Thyroid gland (tissue), 4 donors: ENCODE measurements around the gene ENOX1. TPM values are rescaled to one million over a fixed set of nuclear protein-coding genes. Genes with fewer than 3 reads are reported as not detected.

Experiments used
- DNase-seq, 2 donors: peaks; one replicate each; pipeline ENCODE4 v3.0.0-alpha.2; 2019
- H3K27ac ChIP-seq, 3 donors: fragments of 200-600 bp; sonication (generic); 1 replicate in 2 of 3; 2 replicates in 1 of 3; pipeline ENCODE4 v1.5.1; 2016 to 2019; ENCODE audit warnings: mild to moderate bottlenecking in 1 of 3, moderate library complexity in 1 of 3
- H3K27me3 ChIP-seq: fragments of 200-600 bp; sonication (generic); one replicate; pipeline ENCODE4 v1.5.1; 2019
- H3K36me3 ChIP-seq, 2 donors: fragments of 200-600 bp; sonication (generic); one replicate each; pipeline ENCODE4 v1.5.1; 2016 to 2019
- H3K4me1 ChIP-seq, 2 donors: fragments of 200-600 bp; sonication (generic); one replicate each; pipeline ENCODE4 v1.5.1; 2017 to 2019
- H3K4me3 ChIP-seq, 3 donors: fragments of 200-600 bp; sonication (generic); replicated peaks in 1 of 3; 1 replicate in 2 of 3; 2 replicates in 1 of 3; pipeline ENCODE4 v1.5.1; 2016; ENCODE audit warnings: mild to moderate bottlenecking in 1 of 3
- H3K9me3 ChIP-seq: fragments of 200-600 bp; sonication (generic); one replicate; pipeline ENCODE4 v1.5.1; 2017
- CTCF ChIP-seq, 6 experiments: fragments of 200-600 bp in 3 of 6; fragments of 450-650 bp in 3 of 6; sonication (generic) in 3 of 6; IDR thresholded peaks; one replicate each; pipeline ENCODE4 v1.5.1; 2016 to 2019; ENCODE audit warnings: antibody characterized with exemption in 6 of 6, mild to moderate bottlenecking in 2 of 6, inconsistent platforms in 1 of 6, moderate library complexity in 1 of 6
- POLR2A ChIP-seq, 2 donors: fragments of 450-650 bp; IDR thresholded peaks; one replicate each; pipeline ENCODE4 v1.6.1; 2017; ENCODE audit warnings: antibody characterized with exemption in 2 of 2, mild to moderate bottlenecking in 2 of 2, moderate library complexity in 1 of 2
- WGBS, 2 donors: methylation state at CpG; one replicate each; pipeline ENCODE4 v1.1.5; 2017; 5-methylcytosine and 5-hydroxymethylcytosine counted together
- intact Hi-C: fragments of 100-400 bp; cut with DNase I; formaldehyde crosslinking; loops from one replicate; pipeline ENCODE4 v1.15.1; 2023
- total RNA-seq, 4 donors: library from RNA; depleted of rRNA; stranded (reverse); fragments of >200 nt; gene quantifications; one replicate each; pipeline ENCODE4 v1.2.3, GENCODE V29; 2016

ENOX1 gene
- total RNA-seq, 4 donors from 2014 or later = 0.13 to 1.8 (median 0.31) TPM

GRCh38 chr13:43301346-43301969 lies 485.3 kb downstream of the ENOX1 start:
- intact Hi-C loops = no loop called here
- Histone ChIP-seq H3K27me3 (no peaks in the 10 kb centered on the region), H3K36me3 (no peaks in the 10 kb centered on the region), H3K27ac (no peak overlapping the region), H3K4me1 (peaks cover 0 to 6% of the 10 kb centered on the region in 2 donors), H3K9me3 (no peaks in the 10 kb centered on the region), H3K4me3 (no peak overlapping the region)
- 93 to 97% methylated on average over 3 of the region's 3 CpGs for WGBS, 2 donors
- DNase-seq = no peak
- TF ChIP-seq POLR2A (IDR thresholded peaks at IDR 0.05) (no peak), CTCF (IDR thresholded peaks at IDR 0.05) (no peak)

- Histone ChIP-seq H3K9me3 (no peaks in the 10 kb centered on the region), H3K4me3 (no peak overlapping the region), H3K27ac (no peak overlapping the region), H3K27me3 (no peaks in the 10 kb centered on the region), H3K4me1 (peaks cover 0 to 6% of the 10 kb centered on the region in 2 donors), H3K36me3 (no peaks in the 10 kb centered on the region)
- DNase-seq = no peak
- WGBS, 2 donors = 86 to 87% methylated on average over 4 of the region's 4 CpGs
- intact Hi-C loops = no loop called here
- TF ChIP-seq CTCF (IDR thresholded peaks at IDR 0.05) = no peak
- TF ChIP-seq POLR2A (IDR thresholded peaks at IDR 0.05) = no peak
These were observed 485.9 kb downstream of the ENOX1 start for GRCh38 chr13:43300865-43301264.

- Histone ChIP-seq H3K27me3 (no peaks in the 10 kb centered on the region), H3K36me3 (no peaks in the 10 kb centered on the region), H3K9me3 (no peaks in the 10 kb centered on the region), H3K27ac (no peak overlapping the region), H3K4me3 (no peak overlapping the region), H3K4me1 (peaks cover 0 to 6% of the 10 kb centered on the region in 2 donors)
- intact Hi-C loops = no loop called here
- no peak for DNase-seq
- TF ChIP-seq POLR2A (IDR thresholded peaks at IDR 0.05) = no peak
- 83 to 89% methylated on average over 5 of the region's 5 CpGs for WGBS, 2 donors
These were observed 487.4 kb downstream of the ENOX1 start for GRCh38 chr13:43299374-43299773.

- Histone ChIP-seq H3K27ac (no peak overlapping the region), H3K4me1 (peaks cover 0 to 6% of the 10 kb centered on the region in 2 donors), H3K36me3 (no peaks in the 10 kb centered on the region), H3K4me3 (no peak overlapping the region), H3K27me3 (no peaks in the 10 kb centered on the region), H3K9me3 (no peaks in the 10 kb centered on the region)
- no peak for DNase-seq
- intact Hi-C loops = no loop called here
- TF ChIP-seq CTCF (IDR thresholded peaks at IDR 0.05) (no peak), POLR2A (IDR thresholded peaks at IDR 0.05) (no peak)
- 84 to 88% methylated on average over 2 of the region's 2 CpGs for WGBS, 2 donors
These were observed 488.0 kb downstream of the ENOX1 start for GRCh38 chr13:43298816-43299215.

- DNase-seq = no peak
- Histone ChIP-seq H3K4me1 (peaks cover 0 to 4% of the 10 kb centered on the region in 2 donors), H3K36me3 (no peaks in the 10 kb centered on the region), H3K27ac (no peak overlapping the region), H3K9me3 (no peaks in the 10 kb centered on the region), H3K27me3 (no peaks in the 10 kb centered on the region), H3K4me3 (no peak overlapping the region)
- no peak for TF ChIP-seq POLR2A (IDR thresholded peaks at IDR 0.05)
- TF ChIP-seq CTCF (IDR thresholded peaks at IDR 0.05) = no peak
- 89 to 90% methylated on average over 6 of the region's 6 CpGs for WGBS, 2 donors
- intact Hi-C loops = no loop called here
These were observed 488.6 kb downstream of the ENOX1 start for GRCh38 chr13:43297967-43298678.
